ENCODE results near the gene ZNF559.

DNA sequence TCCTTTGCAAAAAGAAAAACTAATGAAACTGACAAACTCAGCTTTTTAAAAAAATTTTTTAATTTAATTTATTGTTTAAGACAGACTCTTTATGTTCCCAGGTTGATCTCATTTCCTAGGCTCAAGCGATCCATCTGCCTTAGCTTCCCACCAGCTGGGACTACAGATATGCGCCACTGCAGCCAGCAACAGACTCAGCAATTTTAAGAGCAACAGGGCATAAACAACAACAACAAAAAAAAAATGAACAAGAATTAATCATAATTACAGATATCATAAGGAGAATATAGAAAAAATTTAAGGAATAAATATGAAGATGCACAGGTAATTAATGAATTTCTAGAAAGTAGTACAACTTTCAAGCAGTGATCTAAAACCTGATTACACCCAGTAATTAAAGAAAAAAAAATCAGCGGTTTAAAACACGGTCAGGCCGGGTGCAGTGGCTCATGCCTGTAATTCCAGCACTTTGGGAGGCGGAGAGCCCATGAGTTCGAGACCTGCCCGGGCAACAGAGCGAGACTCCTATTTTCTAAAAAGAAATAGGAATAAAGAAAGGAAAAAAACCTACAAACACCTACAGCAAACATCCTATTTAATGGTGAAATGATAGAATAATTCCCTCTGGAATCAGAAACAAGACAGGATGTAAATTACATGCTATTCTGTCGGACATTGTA lies 15.7 kb upstream of the ZNF559 start:
- TF ChIP-seq POLR2A (IDR thresholded peaks at IDR 0.05) (no peak), CTCF (IDR thresholded peaks at IDR 0.05) (no peak), EP300 (IDR thresholded peaks at IDR 0.05) (no peak)

All from ovary (tissue), 3 donors.